ENCODE results near the gene TEDC1. TPM values are rescaled to one million over a fixed set of nuclear protein-coding genes. Genes with fewer than 3 reads are reported as not detected.

The TEDC1 gene
- total RNA-seq, 1 experiment from 2014 or later, result 34.0 TPM

DNA sequence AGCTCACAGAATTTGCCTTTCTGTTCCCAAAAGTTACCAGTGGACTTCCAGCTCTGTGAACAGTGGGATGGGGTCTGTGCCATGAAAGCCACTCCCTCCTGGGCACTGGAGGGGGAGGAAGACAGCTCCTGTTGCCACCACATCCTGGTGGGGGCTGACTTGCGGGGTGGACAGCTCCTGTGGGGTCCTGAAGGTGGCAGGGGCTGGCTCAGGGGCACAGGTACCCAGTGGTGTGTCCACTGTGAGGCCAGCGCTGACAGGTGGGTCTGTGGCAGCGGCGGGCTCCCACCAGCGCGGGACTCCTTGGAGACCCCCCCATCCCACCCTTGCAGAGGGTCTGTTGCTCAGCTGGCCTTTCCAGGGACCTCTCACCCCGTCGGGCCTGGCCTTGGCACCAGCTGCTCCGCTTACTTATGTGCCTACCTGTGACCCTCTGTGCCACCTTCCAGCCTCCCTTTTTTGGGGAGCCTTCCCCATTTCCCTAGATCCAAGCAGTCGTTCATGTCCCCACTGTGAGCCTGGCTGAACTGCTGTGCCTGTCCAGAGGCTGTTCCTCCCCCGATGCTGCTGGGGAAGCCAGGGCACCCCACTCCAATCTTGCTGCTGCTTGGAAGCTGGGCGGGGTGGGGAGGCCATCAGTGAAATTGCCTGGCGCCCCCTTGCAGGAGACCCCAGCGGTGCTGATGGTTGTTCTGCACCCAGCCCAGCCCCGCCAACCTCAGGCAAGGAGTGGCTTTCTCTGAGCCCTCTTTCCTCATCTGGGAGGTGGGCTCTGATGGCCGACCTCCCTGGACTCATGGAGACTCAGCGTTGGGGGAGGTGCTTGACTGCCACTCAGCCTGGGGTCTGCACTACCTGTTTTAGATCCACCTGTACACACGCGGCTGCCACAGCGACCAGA, 2.2 kb downstream of the TEDC1 start:
- Histone ChIP-seq H3K9me3 (ENCODE audit: low read depth, low read length, poor library complexity, severe bottlenecking) (no peaks in the 10 kb centered on the region), H3K4me1 (ENCODE audit: insufficient read depth, low read length, poor library complexity, severe bottlenecking) (peaks cover 11% of the 10 kb centered on the region), H3K27ac (ENCODE audit: low read depth, low read length, poor library complexity, severe bottlenecking) (no peak overlapping the region), H3K36me3 (ENCODE audit: insufficient read depth, low read length, poor library complexity, severe bottlenecking) (no peaks in the 10 kb centered on the region), H3K4me3 (ENCODE audit: low read depth, low read length, poor library complexity, severe bottlenecking) (no peak overlapping the region), H3K27me3 (replicated peaks; ENCODE audit: insufficient read depth, low read depth, low read length, poor library complexity) (no peaks in the 10 kb centered on the region)
- BruUV-seq (replicated peaks), result no TSS peak
- TF ChIP-seq, protein P1, sequence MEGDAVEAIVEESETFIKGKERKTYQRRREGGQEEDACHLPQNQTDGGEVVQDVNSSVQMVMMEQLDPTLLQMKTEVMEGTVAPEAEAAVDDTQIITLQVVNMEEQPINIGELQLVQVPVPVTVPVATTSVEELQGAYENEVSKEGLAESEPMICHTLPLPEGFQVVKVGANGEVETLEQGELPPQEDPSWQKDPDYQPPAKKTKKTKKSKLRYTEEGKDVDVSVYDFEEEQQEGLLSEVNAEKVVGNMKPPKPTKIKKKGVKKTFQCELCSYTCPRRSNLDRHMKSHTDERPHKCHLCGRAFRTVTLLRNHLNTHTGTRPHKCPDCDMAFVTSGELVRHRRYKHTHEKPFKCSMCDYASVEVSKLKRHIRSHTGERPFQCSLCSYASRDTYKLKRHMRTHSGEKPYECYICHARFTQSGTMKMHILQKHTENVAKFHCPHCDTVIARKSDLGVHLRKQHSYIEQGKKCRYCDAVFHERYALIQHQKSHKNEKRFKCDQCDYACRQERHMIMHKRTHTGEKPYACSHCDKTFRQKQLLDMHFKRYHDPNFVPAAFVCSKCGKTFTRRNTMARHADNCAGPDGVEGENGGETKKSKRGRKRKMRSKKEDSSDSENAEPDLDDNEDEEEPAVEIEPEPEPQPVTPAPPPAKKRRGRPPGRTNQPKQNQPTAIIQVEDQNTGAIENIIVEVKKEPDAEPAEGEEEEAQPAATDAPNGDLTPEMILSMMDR (conservative IDR thresholded peaks at IDR 0.05; ENCODE audit: low read depth, low read length), result no peak
- TF ChIP-seq EZH2 (IDR thresholded peaks at IDR 0.05; ENCODE audit: borderline replicate concordance, low read depth, low read length, poor library complexity, severe bottlenecking), result no peak
- ChIA-PET CTCF (no interaction called here), POLR2A (ENCODE audit: low non-redundant PET) (no interaction called here)
- intact Hi-C loops (cut with micrococcal nuclease; ENCODE audit: unreplicated experiment), result no loop called here
- no peak for DNase-seq (ENCODE audit: low spot score)

DNA sequence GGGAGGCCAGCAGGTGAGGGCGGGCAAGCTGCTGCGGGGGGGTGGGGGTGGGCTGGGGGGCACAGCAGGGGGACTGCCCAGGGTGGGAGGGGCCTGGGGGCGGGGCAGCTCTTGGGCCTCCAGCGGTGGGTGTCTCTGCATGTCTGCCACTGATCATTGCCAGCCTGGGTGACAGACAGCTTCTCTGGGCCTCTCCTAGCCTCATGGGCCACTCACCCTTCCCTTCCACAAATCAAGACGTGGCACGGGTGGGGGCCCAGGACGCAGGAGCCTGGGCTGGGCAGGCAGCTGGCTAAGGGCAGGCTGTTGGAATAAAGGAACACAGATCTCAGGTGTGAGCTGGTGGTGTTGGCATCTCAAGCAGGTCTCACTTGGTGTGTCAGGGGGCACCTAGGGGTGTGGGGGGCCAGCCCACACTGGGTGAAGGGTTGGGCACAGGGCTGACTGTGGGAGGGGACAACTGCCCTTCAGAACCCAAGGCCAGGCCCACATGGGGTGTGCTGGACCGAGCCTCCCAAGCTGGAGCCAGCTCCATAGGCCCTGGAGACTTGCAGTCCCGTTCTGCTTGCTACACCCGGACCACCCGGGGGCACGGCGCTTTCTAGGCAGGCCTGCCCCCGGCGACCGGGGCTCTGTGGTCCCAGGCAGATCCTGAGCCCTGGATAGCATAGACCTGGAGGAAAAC, 3.0 kb downstream of the TEDC1 start:
- no peaks in the 10 kb centered on the region for H3K27me3 ChIP-seq (replicated peaks; ENCODE audit: insufficient read depth, low read depth, low read length, poor library complexity)
- H3K27ac ChIP-seq (ENCODE audit: low read depth, low read length, poor library complexity, severe bottlenecking), result no peak overlapping the region
- intact Hi-C loops (cut with micrococcal nuclease; ENCODE audit: unreplicated experiment), result no loop called here
- no peaks in the 10 kb centered on the region for H3K9me3 ChIP-seq (ENCODE audit: low read depth, low read length, poor library complexity, severe bottlenecking)
- H3K36me3 ChIP-seq (ENCODE audit: insufficient read depth, low read length, poor library complexity, severe bottlenecking), result no peaks in the 10 kb centered on the region
- no peak overlapping the region for H3K4me3 ChIP-seq (ENCODE audit: low read depth, low read length, poor library complexity, severe bottlenecking)
- TF ChIP-seq, protein P1 (conservative IDR thresholded peaks at IDR 0.05; ENCODE audit: low read depth, low read length), result no peak
- no peak for TF ChIP-seq EZH2 (IDR thresholded peaks at IDR 0.05; ENCODE audit: borderline replicate concordance, low read depth, low read length, poor library complexity, severe bottlenecking)
- BruUV-seq (replicated peaks), result no TSS peak
- CTCF ChIA-PET, result no interaction called here
- H3K4me1 ChIP-seq (ENCODE audit: insufficient read depth, low read length, poor library complexity, severe bottlenecking), result peaks cover 9% of the 10 kb centered on the region
- POLR2A ChIA-PET (ENCODE audit: low non-redundant PET), result no interaction called here
- DNase-seq (ENCODE audit: low spot score), result no peak

DNA sequence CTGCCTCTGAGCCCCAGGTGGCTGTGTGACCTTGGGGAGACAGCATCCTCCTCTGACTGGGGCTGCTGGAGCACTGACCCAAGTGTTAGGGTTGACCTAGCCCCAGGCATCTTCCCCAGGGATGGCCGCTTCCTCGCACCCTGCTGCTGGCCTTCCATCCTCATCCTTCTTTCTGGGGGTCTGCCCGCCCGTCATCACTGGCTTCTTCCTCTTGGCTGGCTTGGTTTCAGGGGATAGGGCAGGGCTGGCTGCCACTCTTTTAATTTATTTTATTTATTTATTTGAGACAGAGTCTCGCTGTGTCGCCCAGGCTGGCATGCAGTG, 3.5 kb downstream of the TEDC1 start:
- Histone ChIP-seq H3K27ac (ENCODE audit: low read depth, low read length, poor library complexity, severe bottlenecking) (no peak overlapping the region), H3K27me3 (replicated peaks; ENCODE audit: insufficient read depth, low read depth, low read length, poor library complexity) (no peaks in the 10 kb centered on the region), H3K9me3 (ENCODE audit: low read depth, low read length, poor library complexity, severe bottlenecking) (no peaks in the 10 kb centered on the region), H3K36me3 (ENCODE audit: insufficient read depth, low read length, poor library complexity, severe bottlenecking) (no peaks in the 10 kb centered on the region), H3K4me1 (ENCODE audit: insufficient read depth, low read length, poor library complexity, severe bottlenecking) (peaks cover 4% of the 10 kb centered on the region), H3K4me3 (ENCODE audit: low read depth, low read length, poor library complexity, severe bottlenecking) (no peak overlapping the region)
- BruUV-seq (replicated peaks), result no TSS peak
- DNase-seq (ENCODE audit: low spot score), result no peak
- CTCF ChIA-PET, result no interaction called here
- TF ChIP-seq, protein P1 (conservative IDR thresholded peaks at IDR 0.05; ENCODE audit: low read depth, low read length), result no peak
- TF ChIP-seq EZH2 (IDR thresholded peaks at IDR 0.05; ENCODE audit: borderline replicate concordance, low read depth, low read length, poor library complexity, severe bottlenecking), result no peak
- POLR2A ChIA-PET (ENCODE audit: low non-redundant PET), result no interaction called here
- intact Hi-C loops (cut with micrococcal nuclease; ENCODE audit: unreplicated experiment), result no loop called here
